Hair follicle dermal papilla cell (primary cell): ENCODE results near the gene SPANXC. TPM values are rescaled to one million over a fixed set of nuclear protein-coding genes. Genes with fewer than 3 reads are reported as not detected.

Experiments used
- total RNA-seq: library from RNA; depleted of rRNA; stranded (reverse); fragments of >200 nt; gene quantifications from 2 replicates; pipeline ENCODE4 v1.2.3, GENCODE V29; 2012

The SPANXC gene, protein sequence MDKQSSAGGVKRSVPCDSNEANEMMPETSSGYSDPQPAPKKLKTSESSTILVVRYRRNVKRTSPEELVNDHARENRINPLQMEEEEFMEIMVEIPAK
- not detected in 2 replicates for total RNA-seq

GRCh38 chrX:141242417-141242816, at the start of gene SPANXC:
TSS of gene SPANXC (minus strand) at chrX:141242517. CDS start at chrX:141242457, 60 bp downstream.

Other genes with a start within 250 kb of the SPANXC start
- gene SPANXB1, start 239.9 kb downstream of the SPANXC start, total RNA-seq = not detected in 2 replicates
- 8.3 and 9.6 TPM in 2 replicates for gene LDOC1, start 65.4 kb downstream of the SPANXC start, total RNA-seq